B cell (primary cell): ENCODE data around the gene GPR173. TPM values are rescaled to one million over a fixed set of nuclear protein-coding genes. Genes with fewer than 3 reads are reported as not detected.

ENCODE experiments used
- ATAC-seq: fragments of 200-7000 bp; cut with Tn5 transposase; one replicate; pipeline ENCODE4 v1.10.0; 2021; ENCODE audit warnings: low read depth, mild to moderate bottlenecking, moderate number of reproducible peaks, moderate library complexity
- CTCF ChIA-PET: fragments of 350-600 bp; sonication (Branson Sonifier 250); formaldehyde crosslinking; loops from one replicate; lab custom pipeline; 2021; ENCODE audit warnings: antibody characterized with exemption, inconsistent platforms; lab: Charles Lee
- POLR2A ChIA-PET: fragments of 350-600 bp; sonication (Branson Sonifier 250); formaldehyde crosslinking; loops from one replicate; lab custom pipeline; 2021; ENCODE audit warnings: antibody characterized with exemption; lab: Charles Lee
- DNase-seq: peaks from one replicate; pipeline ENCODE4 v3.0.0; 2013
- H2AFZ ChIP-seq: 2 replicates; pipeline ENCODE4 v1.6.1; 2012; ENCODE audit warnings: mild to moderate bottlenecking, low read depth, low read length; ENCODE audit not compliant: insufficient read depth, poor library complexity, severe bottlenecking
- H3K27ac ChIP-seq, 2 donors: 1 replicate in 1 of 2; 2 replicates in 1 of 2; pipeline ENCODE4 v1.5.1; 2012 to 2013; ENCODE audit warnings: low read length in 2 of 2, mild to moderate bottlenecking in 2 of 2, moderate library complexity in 1 of 2
- H3K27me3 ChIP-seq, 4 experiments: fragments of 200-600 bp in 1 of 4; sonication (generic) in 1 of 4; replicated peaks in 1 of 4; 1 replicate in 2 of 4; 2 replicates in 2 of 4; pipeline versions ENCODE4 v1.6.1 to v1.7.0; 2013 to 2016; ENCODE audit warnings: low read length in 3 of 4, mild to moderate bottlenecking in 2 of 4, mixed read lengths in 1 of 4, moderate library complexity in 1 of 4; ENCODE audit not compliant: insufficient read depth in 4 of 4, control insufficient read depth in 3 of 4; ENCODE audit errors: control extremely low read depth in 1 of 4
- H3K36me3 ChIP-seq, 2 experiments: replicated peaks in 1 of 2; 1 replicate in 1 of 2; 2 replicates in 1 of 2; pipeline versions ENCODE4 v1.6.1 to v1.7.1; 2013; ENCODE audit warnings: low read length in 1 of 2; ENCODE audit not compliant: insufficient read depth in 2 of 2, control insufficient read depth in 1 of 2; ENCODE audit errors: control extremely low read depth in 1 of 2, extremely low read depth in 1 of 2
- H3K4me1 ChIP-seq, 2 donors: fragments of 200-600 bp in 1 of 2; sonication (generic) in 1 of 2; 1 replicate in 1 of 2; 2 replicates in 1 of 2; pipeline versions ENCODE4 v1.5.1 to v1.6.1; 2013 to 2017; ENCODE audit warnings: low read length in 2 of 2; ENCODE audit not compliant: control insufficient read depth in 2 of 2, insufficient read depth in 2 of 2
- H3K4me2 ChIP-seq: replicated peaks from 2 replicates; pipeline ENCODE3; 2012; ENCODE audit warnings: mild to moderate bottlenecking, low read depth, low read length; ENCODE audit not compliant: poor library complexity, severe bottlenecking
- H3K4me3 ChIP-seq, 5 experiments: fragments of 200-600 bp in 1 of 5; sonication (generic) in 1 of 5; 1 replicate in 3 of 5; 2 replicates in 2 of 5; pipeline versions ENCODE4 v1.5.1 to v1.7.0; 2011 to 2016; ENCODE audit warnings: low read length in 4 of 5, mild to moderate bottlenecking in 4 of 5, low read depth in 2 of 5, control low read depth in 1 of 5, moderate library complexity in 1 of 5; ENCODE audit not compliant: insufficient read depth in 1 of 5; ENCODE audit errors: control extremely low read depth in 1 of 5, extremely low read depth in 1 of 5
- H3K79me2 ChIP-seq: fragments of 200-600 bp; sonication (generic); one replicate; pipeline ENCODE4 v1.6.0; 2016; ENCODE audit warnings: low read length; ENCODE audit not compliant: control insufficient read depth, insufficient read depth
- H3K9ac ChIP-seq: fragments of 200-600 bp; sonication (generic); 2 replicates; pipeline ENCODE4 v1.6.1; 2017; ENCODE audit warnings: mild to moderate bottlenecking, low read length, moderate library complexity
- H3K9me3 ChIP-seq, 3 donors: one replicate each; pipeline versions ENCODE4 v1.6.1 to v1.7.1; 2013; ENCODE audit warnings: low read length in 2 of 3; ENCODE audit not compliant: control insufficient read depth in 2 of 3, insufficient read depth in 1 of 3; ENCODE audit errors: control extremely low read depth in 1 of 3
- H4K20me1 ChIP-seq: 2 replicates; pipeline ENCODE4 v1.6.0; 2012; ENCODE audit warnings: mild to moderate bottlenecking, low read length; ENCODE audit not compliant: insufficient read depth, control insufficient read depth, poor library complexity, severe bottlenecking
- H3K27ac Mint-ChIP-seq: one replicate; pipeline ENCODE4 v1.8.0; 2021; ENCODE audit warnings: mixed read lengths
- H3K27me3 Mint-ChIP-seq: one replicate; pipeline ENCODE4 v1.8.0; 2021; ENCODE audit warnings: mixed read lengths
- H3K4me1 Mint-ChIP-seq: one replicate; pipeline ENCODE4 v1.8.0; 2021; ENCODE audit warnings: mixed read lengths
- H3K4me3 Mint-ChIP-seq: one replicate; pipeline ENCODE4 v1.8.0; 2021; ENCODE audit warnings: mixed read lengths
- H3K9me3 Mint-ChIP-seq: one replicate; pipeline ENCODE4 v1.8.0; 2022; ENCODE audit warnings: mixed read lengths; ENCODE audit not compliant: insufficient read depth
- CTCF ChIP-seq: fragments of 200-600 bp; IDR thresholded peaks from one replicate; pipeline ENCODE4 v1.8.0; 2022; ENCODE audit warnings: antibody characterized with exemption, mild to moderate bottlenecking
- EZH2 ChIP-seq: IDR thresholded peaks from 2 replicates; pipeline ENCODE4 v1.6.1; 2012; ENCODE audit warnings: borderline replicate concordance, low read depth, mild to moderate bottlenecking, moderate library complexity, low read length; ENCODE audit not compliant: insufficient read depth, poor library complexity, severe bottlenecking
- WGBS: methylation state at CpG from one replicate; pipeline ENCODE4 v1.1.5; 2013; ENCODE audit warnings: missing lambda C conversion rate; ENCODE audit not compliant: insufficient coverage; 5-methylcytosine and 5-hydroxymethylcytosine counted together
- intact Hi-C: fragments of 100-400 bp; cut with micrococcal nuclease; formaldehyde crosslinking; loops from one replicate; pipeline ENCODE4 v1.10.0; 2022
- polyA plus RNA-seq: library from polyadenylated mRNA; depleted of rRNA; stranded (reverse); fragments of >200 nt; gene quantifications from 2 replicates; pipeline ENCODE4 v1.2.3, GENCODE V29; 2012
- total RNA-seq, 2 donors: library from RNA; stranded (reverse); fragments of 120-200 nt in 1 of 2; gene quantifications; 1 replicate in 1 of 2; 2 replicates in 1 of 2; pipeline versions ENCODE4 v1.2.3 to v1.2.4, GENCODE V29; 2013 to 2022

GPR173 gene
- total and polyA plus RNA-seq, 2 donors (not counting 1 experiment from before 2014, with no cell fraction given) = 0.12 TPM; not detected in 1

- ChIA-PET POLR2A (interaction anchor here (0.6 to 1.9 kb wide), 3 partner anchors 9 to 341 kb away, joined by 3 to 30 read pairs (median 5); no protein-coding TSS in a partner anchor), CTCF (interaction anchor here (1.1 kb wide), 1 partner anchor 8 kb away, joined by 8 read pairs; no protein-coding TSS in a partner anchor)
- H3K27ac ChIP-seq = peak overlapping the region; percentile 59
- no peaks in the 10 kb centered on the region for H3K27me3 ChIP-seq
- H3K9me3 Mint-ChIP-seq = no peaks in the 10 kb centered on the region
- H3K4me1 ChIP-seq = peaks cover 9 to 17% of the 10 kb centered on the region in 2 donors
- no peaks in the 10 kb centered on the region for H3K9me3 ChIP-seq
- H3K4me3 ChIP-seq = peak overlapping the region in 3 of 5 experiments; percentile 40 to 54 (median 48)
- peaks cover 13% of the 10 kb centered on the region for H3K79me2 ChIP-seq
- peak overlapping the region; percentile 61 for H3K4me2 ChIP-seq
- intact Hi-C loops = loop anchor here (5.0 kb wide), 1 partner anchor 1726 kb away; the partner anchor contains the start of gene MAGED2
- H3K4me3 Mint-ChIP-seq = peak overlapping the region; percentile 90
- no CpG with 5 or more reads among the region's 17 CpGs for WGBS
- H4K20me1 ChIP-seq = peaks cover 11% of the 10 kb centered on the region
- ATAC-seq (no peak), DNase-seq (peak; percentile 41)
- H3K9ac ChIP-seq = peak overlapping the region; percentile 45
- peaks cover 0 to 11% of the 10 kb centered on the region in 2 experiments for H3K36me3 ChIP-seq
- peaks cover 29% of the 10 kb centered on the region for H3K4me1 Mint-ChIP-seq
- H3K27me3 Mint-ChIP-seq = no peaks in the 10 kb centered on the region
- peak overlapping the region; percentile 15 for H2AFZ ChIP-seq
- peak overlapping the region; percentile 98 for H3K27ac Mint-ChIP-seq
- no peak for TF ChIP-seq CTCF
- no peak for TF ChIP-seq EZH2
Observed at GRCh38 chrX:53080628-53081580, 32.3 kb downstream of the GPR173 start.
